Spleen (tissue), 7 donors: ENCODE results near the gene KANK4.

Experiments used
- CTCF ChIP-seq, 11 experiments: fragments of 200-600 bp in 7 of 11; fragments of 450-650 bp in 4 of 11; sonication (generic) in 4 of 11; IDR thresholded peaks in 8 of 11; conservative IDR thresholded peaks in 3 of 11; 1 replicate in 7 of 11; 2 replicates in 4 of 11; pipeline versions ENCODE4 v1.4.0 to v1.8.0; 2016 to 2021; ENCODE audit warnings: antibody characterized with exemption in 11 of 11, inconsistent platforms in 4 of 11, mild to moderate bottlenecking in 1 of 11
- POLR2A ChIP-seq, 3 donors: fragments of 450-650 bp; IDR thresholded peaks; one replicate each; pipeline ENCODE4 v1.5.1; 2017; ENCODE audit warnings: antibody characterized with exemption in 3 of 3, mild to moderate bottlenecking in 1 of 3
- donor health status: DM: no; HTN: no; CAD: no; lungs with moderate emphysema.
- donor health status: DM: no; HTN: no; CAD: no.
- donor health status: DM: no; HTN: no; CAD: no.

GRCh38 chr1:62237361-62237760 is 81.9 kb downstream of the KANK4 start:
- no peak for TF ChIP-seq POLR2A (IDR thresholded peaks at IDR 0.05)
- TF ChIP-seq CTCF (IDR thresholded peaks at IDR 0.05 in 8 of 11, conservative IDR thresholded peaks at IDR 0.05 in 3 of 11), result no peak
